ENCODE data around the gene CPD. TPM values are rescaled to one million over a fixed set of nuclear protein-coding genes. Genes with fewer than 3 reads are reported as not detected.

The CPD gene
- total RNA-seq, 5 donors from 2014 or later (not counting 1 experiment from before 2014, with no cell fraction given) = 18.7 to 38.0 (median 24.1) TPM

GRCh38 chr17:30422171-30422570, 43.4 kb downstream of the CPD start:
- no peak overlapping the region for H3K27ac ChIP-seq (ENCODE audit: low read length)
- no peaks in the 10 kb centered on the region for H3K9me3 ChIP-seq
- Mint-ChIP-seq H3K27ac (no peak overlapping the region), H3K27me3 (no peaks in the 10 kb centered on the region), H3K9me3 (no peaks in the 10 kb centered on the region), H3K36me3 (peaks cover 44% of the 10 kb centered on the region), H3K4me3 (no peak overlapping the region), H3K4me1 (no peaks in the 10 kb centered on the region)
- H3K4me1 ChIP-seq (ENCODE audit: control insufficient read depth in 1 of 2, extremely low read depth in 1 of 2, insufficient read depth in 2 of 2, low read length in 2 of 2) = no peaks in the 10 kb centered on the region
- ChIA-PET CTCF (interaction anchor here in 1 of 2 donors (0.6 kb wide), 1 partner anchor 192 kb away, joined by 7 read pairs; no protein-coding TSS in a partner anchor), POLR2A (interaction anchor here in 1 of 2 donors (0.6 kb wide), 1 partner anchor 263 kb away, joined by 3 read pairs; no protein-coding TSS in a partner anchor)
- H3K27me3 ChIP-seq (replicated peaks in 1 of 2; ENCODE audit: control insufficient read depth in 2 of 2, extremely low read depth in 1 of 2, insufficient read depth in 2 of 2, low read length in 1 of 2) = no peaks in the 10 kb centered on the region
- H3K36me3 ChIP-seq (ENCODE audit: control insufficient read depth in 2 of 2, extremely low read depth in 1 of 2, insufficient read depth in 1 of 2, low read length in 1 of 2) = peaks cover 0 to 37% of the 10 kb centered on the region in 2 donors
- H3K4me3 ChIP-seq (ENCODE audit: control insufficient read depth in 1 of 2, extremely low read depth in 1 of 2, low read length in 1 of 2) = no peak overlapping the region
- no peak for ATAC-seq (replicated peaks in 1 of 4)
- DNase-seq = no peak

- Histone ChIP-seq H3K36me3 (ENCODE audit: control insufficient read depth in 2 of 2, extremely low read depth in 1 of 2, insufficient read depth in 1 of 2, low read length in 1 of 2) (peaks cover 0 to 42% of the 10 kb centered on the region in 2 donors), H3K27ac (ENCODE audit: low read length) (no peak overlapping the region), H3K27me3 (replicated peaks in 1 of 2; ENCODE audit: control insufficient read depth in 2 of 2, extremely low read depth in 1 of 2, insufficient read depth in 2 of 2, low read length in 1 of 2) (no peaks in the 10 kb centered on the region), H3K4me3 (ENCODE audit: control insufficient read depth in 1 of 2, extremely low read depth in 1 of 2, low read length in 1 of 2) (no peak overlapping the region), H3K9me3 (no peaks in the 10 kb centered on the region), H3K4me1 (ENCODE audit: control insufficient read depth in 1 of 2, extremely low read depth in 1 of 2, insufficient read depth in 2 of 2, low read length in 2 of 2) (no peaks in the 10 kb centered on the region)
- Mint-ChIP-seq H3K9me3 (no peaks in the 10 kb centered on the region), H3K27me3 (no peaks in the 10 kb centered on the region), H3K36me3 (peaks cover 50% of the 10 kb centered on the region), H3K27ac (no peak overlapping the region), H3K4me1 (no peaks in the 10 kb centered on the region), H3K4me3 (no peak overlapping the region)
- ATAC-seq (replicated peaks in 1 of 4) (no peak), DNase-seq (no peak)
- CTCF ChIA-PET = no interaction called here
- POLR2A ChIA-PET = no interaction called here
- WGBS (ENCODE audit: insufficient coverage) = no CpG with 5 or more reads among the region's 2 CpGs
These were observed 45.7 kb downstream of the CPD start for GRCh38 chr17:30424471-30424870.

GRCh38 chr17:30426292-30426691, 47.6 kb downstream of the CPD start:
- ATAC-seq (replicated peaks in 1 of 4) = no peak
- ChIA-PET POLR2A (interaction anchor here in 1 of 2 donors (0.6 kb wide), 1 partner anchor 10 kb away, joined by 4 read pairs; no protein-coding TSS in a partner anchor), CTCF (no interaction called here)
- no peaks in the 10 kb centered on the region for H3K27me3 Mint-ChIP-seq
- H3K36me3 ChIP-seq (ENCODE audit: control insufficient read depth in 2 of 2, extremely low read depth in 1 of 2, insufficient read depth in 1 of 2, low read length in 1 of 2) = peaks cover 0 to 38% of the 10 kb centered on the region in 2 donors
- H3K4me3 ChIP-seq (ENCODE audit: control insufficient read depth in 1 of 2, extremely low read depth in 1 of 2, low read length in 1 of 2) = no peak overlapping the region
- H3K4me1 Mint-ChIP-seq = no peaks in the 10 kb centered on the region
- 100% methylated on average over 1 of the region's 2 CpGs for WGBS (ENCODE audit: insufficient coverage)
- no peak overlapping the region for H3K27ac ChIP-seq (ENCODE audit: low read length)
- no peaks in the 10 kb centered on the region for H3K27me3 ChIP-seq (replicated peaks in 1 of 2; ENCODE audit: control insufficient read depth in 2 of 2, extremely low read depth in 1 of 2, insufficient read depth in 2 of 2, low read length in 1 of 2)
- no peak overlapping the region for H3K27ac Mint-ChIP-seq
- H3K9me3 Mint-ChIP-seq = no peaks in the 10 kb centered on the region
- no peak overlapping the region for H3K4me3 Mint-ChIP-seq
- H3K36me3 Mint-ChIP-seq = peaks cover 53% of the 10 kb centered on the region
- H3K4me1 ChIP-seq (ENCODE audit: control insufficient read depth in 1 of 2, extremely low read depth in 1 of 2, insufficient read depth in 2 of 2, low read length in 2 of 2) = no peaks in the 10 kb centered on the region
- H3K9me3 ChIP-seq = no peaks in the 10 kb centered on the region
- no peak for DNase-seq

- Histone ChIP-seq H3K27me3 (replicated peaks in 1 of 2; ENCODE audit: control insufficient read depth in 2 of 2, extremely low read depth in 1 of 2, insufficient read depth in 2 of 2, low read length in 1 of 2) (no peaks in the 10 kb centered on the region), H3K4me3 (ENCODE audit: control insufficient read depth in 1 of 2, extremely low read depth in 1 of 2, low read length in 1 of 2) (no peak overlapping the region), H3K36me3 (ENCODE audit: control insufficient read depth in 2 of 2, extremely low read depth in 1 of 2, insufficient read depth in 1 of 2, low read length in 1 of 2) (peaks cover 0 to 41% of the 10 kb centered on the region in 2 donors), H3K27ac (ENCODE audit: low read length) (no peak overlapping the region), H3K4me1 (ENCODE audit: control insufficient read depth in 1 of 2, extremely low read depth in 1 of 2, insufficient read depth in 2 of 2, low read length in 2 of 2) (no peaks in the 10 kb centered on the region), H3K9me3 (no peaks in the 10 kb centered on the region)
- Mint-ChIP-seq H3K27me3 (no peaks in the 10 kb centered on the region), H3K9me3 (no peaks in the 10 kb centered on the region), H3K4me3 (no peak overlapping the region), H3K27ac (no peak overlapping the region), H3K4me1 (no peaks in the 10 kb centered on the region), H3K36me3 (peaks cover 53% of the 10 kb centered on the region)
- ChIA-PET CTCF (interaction anchor here in 1 of 2 donors (0.7 kb wide), 1 partner anchor 85 kb away, joined by 5 read pairs; no protein-coding TSS in a partner anchor), POLR2A (interaction anchor here in 1 of 2 donors (0.7 kb wide), 1 partner anchor 21 kb away, joined by 4 read pairs; no protein-coding TSS in a partner anchor)
- DNase-seq = no peak
- no peak for ATAC-seq (replicated peaks in 1 of 4)
- no CpG with 5 or more reads among the region's 1 CpG for WGBS (ENCODE audit: insufficient coverage)
These were observed 48.9 kb downstream of the CPD start for GRCh38 chr17:30427611-30428010.

- ATAC-seq (replicated peaks in 1 of 4) (no peak), DNase-seq (no peak)
- CTCF ChIA-PET = no interaction called here
- Mint-ChIP-seq H3K36me3 (peaks cover 56% of the 10 kb centered on the region), H3K4me3 (no peak overlapping the region), H3K9me3 (no peaks in the 10 kb centered on the region), H3K27ac (no peak overlapping the region), H3K4me1 (no peaks in the 10 kb centered on the region), H3K27me3 (no peaks in the 10 kb centered on the region)
- Histone ChIP-seq H3K4me1 (ENCODE audit: control insufficient read depth in 1 of 2, extremely low read depth in 1 of 2, insufficient read depth in 2 of 2, low read length in 2 of 2) (no peaks in the 10 kb centered on the region), H3K27ac (ENCODE audit: low read length) (no peak overlapping the region), H3K36me3 (ENCODE audit: control insufficient read depth in 2 of 2, extremely low read depth in 1 of 2, insufficient read depth in 1 of 2, low read length in 1 of 2) (peaks cover 0 to 35% of the 10 kb centered on the region in 2 donors), H3K27me3 (replicated peaks in 1 of 2; ENCODE audit: control insufficient read depth in 2 of 2, extremely low read depth in 1 of 2, insufficient read depth in 2 of 2, low read length in 1 of 2) (no peaks in the 10 kb centered on the region), H3K4me3 (ENCODE audit: control insufficient read depth in 1 of 2, extremely low read depth in 1 of 2, low read length in 1 of 2) (no peak overlapping the region), H3K9me3 (no peaks in the 10 kb centered on the region)
- POLR2A ChIA-PET = no interaction called here
- 100% methylated on average over 1 of the region's 1 CpG for WGBS (ENCODE audit: insufficient coverage)
These were observed 50.4 kb downstream of the CPD start for GRCh38 chr17:30429155-30429554.

GRCh38 chr17:30433514-30433913, 54.8 kb downstream of the CPD start:
- Mint-ChIP-seq H3K4me1 (no peaks in the 10 kb centered on the region), H3K9me3 (no peaks in the 10 kb centered on the region), H3K4me3 (no peak overlapping the region), H3K27ac (no peak overlapping the region), H3K27me3 (no peaks in the 10 kb centered on the region), H3K36me3 (peaks cover 65% of the 10 kb centered on the region)
- CTCF ChIA-PET = no interaction called here
- Histone ChIP-seq H3K27ac (ENCODE audit: low read length) (no peak overlapping the region), H3K36me3 (ENCODE audit: control insufficient read depth in 2 of 2, extremely low read depth in 1 of 2, insufficient read depth in 1 of 2, low read length in 1 of 2) (peaks cover 0 to 21% of the 10 kb centered on the region in 2 donors), H3K9me3 (no peaks in the 10 kb centered on the region), H3K27me3 (replicated peaks in 1 of 2; ENCODE audit: control insufficient read depth in 2 of 2, extremely low read depth in 1 of 2, insufficient read depth in 2 of 2, low read length in 1 of 2) (no peaks in the 10 kb centered on the region), H3K4me3 (ENCODE audit: control insufficient read depth in 1 of 2, extremely low read depth in 1 of 2, low read length in 1 of 2) (no peak overlapping the region), H3K4me1 (ENCODE audit: control insufficient read depth in 1 of 2, extremely low read depth in 1 of 2, insufficient read depth in 2 of 2, low read length in 2 of 2) (no peaks in the 10 kb centered on the region)
- WGBS (ENCODE audit: insufficient coverage) = 100% methylated on average over 1 of the region's 1 CpG
- POLR2A ChIA-PET = interaction anchor here in 1 of 2 donors (0.5 kb wide), 1 partner anchor 1118 kb away, joined by 6 read pairs; no protein-coding TSS in a partner anchor
- ATAC-seq (replicated peaks in 1 of 4) (no peak), DNase-seq (no peak)

- no peaks in the 10 kb centered on the region for H3K9me3 Mint-ChIP-seq
- H3K36me3 Mint-ChIP-seq = peaks cover 52% of the 10 kb centered on the region
- no peak overlapping the region for H3K27ac Mint-ChIP-seq
- no peaks in the 10 kb centered on the region for H3K27me3 ChIP-seq (replicated peaks in 1 of 2; ENCODE audit: control insufficient read depth in 2 of 2, extremely low read depth in 1 of 2, insufficient read depth in 2 of 2, low read length in 1 of 2)
- DNase-seq = no peak
- no peak overlapping the region for H3K4me3 ChIP-seq (ENCODE audit: control insufficient read depth in 1 of 2, extremely low read depth in 1 of 2, low read length in 1 of 2)
- no peak overlapping the region for H3K4me3 Mint-ChIP-seq
- ATAC-seq (replicated peaks in 1 of 4) = no peak
- H3K4me1 ChIP-seq (ENCODE audit: control insufficient read depth in 1 of 2, extremely low read depth in 1 of 2, insufficient read depth in 2 of 2, low read length in 2 of 2) = no peaks in the 10 kb centered on the region
- no peak overlapping the region for H3K27ac ChIP-seq (ENCODE audit: low read length)
- CTCF ChIA-PET = no interaction called here
- H3K27me3 Mint-ChIP-seq = no peaks in the 10 kb centered on the region
- peaks cover 0 to 14% of the 10 kb centered on the region in 2 donors for H3K36me3 ChIP-seq (ENCODE audit: control insufficient read depth in 2 of 2, extremely low read depth in 1 of 2, insufficient read depth in 1 of 2, low read length in 1 of 2)
- no peaks in the 10 kb centered on the region for H3K4me1 Mint-ChIP-seq
- H3K9me3 ChIP-seq = no peaks in the 10 kb centered on the region
- POLR2A ChIA-PET = no interaction called here
These were observed 58.0 kb downstream of the CPD start for GRCh38 chr17:30436729-30437128.

Data from T-cell (primary cell).